ENCODE measurements around the gene DRICH1.
"Not testable (repeated sequence)": the region's sequence is repeated elsewhere in the genome, so short reads cannot be mapped to it uniquely, and the experiment has no call there.

DNA sequence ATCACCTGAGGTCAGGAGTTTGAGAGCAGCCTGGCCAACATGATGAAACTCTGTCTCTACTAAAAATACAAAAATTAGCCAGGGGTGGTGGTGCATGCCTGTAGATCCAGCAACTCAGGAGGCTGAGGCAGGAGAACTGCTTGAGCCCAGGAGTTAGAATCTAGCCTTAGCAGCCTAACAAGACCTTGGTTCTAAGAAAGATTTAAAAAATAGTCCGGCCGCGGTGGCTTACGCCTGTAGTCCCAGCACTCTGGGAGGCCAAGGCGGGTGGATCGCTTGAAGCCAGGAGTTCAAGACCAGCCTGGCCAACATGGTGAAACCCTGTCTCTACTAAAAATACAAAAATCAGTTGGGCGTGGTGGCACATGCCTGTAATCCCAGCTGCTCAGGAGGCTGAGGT lies 14.4 kb upstream of the DRICH1 start:
- not testable (repeated sequence) for TF ChIP-seq CTCF, POLR2A (IDR thresholded peaks at IDR 0.05)

All from heart left ventricle (tissue), 13 donors.